GM18505 (cell line): ENCODE measurements around the gene ARPC4.

Experiments
- ATAC-seq: cut with Tn5 transposase; IDR thresholded peaks from one replicate; pipeline ENCODE4 v1.9.1; 2021; ENCODE audit not compliant: unreplicated experiment
- POLR2A ChIP-seq: IDR thresholded peaks from 4 replicates; pipeline ENCODE4 v1.6.1; 2011; ENCODE audit warnings: borderline replicate concordance; ENCODE audit not compliant: insufficient read depth, insufficient read length; ENCODE audit errors: extremely low read depth

Gene ARPC4

DNA sequence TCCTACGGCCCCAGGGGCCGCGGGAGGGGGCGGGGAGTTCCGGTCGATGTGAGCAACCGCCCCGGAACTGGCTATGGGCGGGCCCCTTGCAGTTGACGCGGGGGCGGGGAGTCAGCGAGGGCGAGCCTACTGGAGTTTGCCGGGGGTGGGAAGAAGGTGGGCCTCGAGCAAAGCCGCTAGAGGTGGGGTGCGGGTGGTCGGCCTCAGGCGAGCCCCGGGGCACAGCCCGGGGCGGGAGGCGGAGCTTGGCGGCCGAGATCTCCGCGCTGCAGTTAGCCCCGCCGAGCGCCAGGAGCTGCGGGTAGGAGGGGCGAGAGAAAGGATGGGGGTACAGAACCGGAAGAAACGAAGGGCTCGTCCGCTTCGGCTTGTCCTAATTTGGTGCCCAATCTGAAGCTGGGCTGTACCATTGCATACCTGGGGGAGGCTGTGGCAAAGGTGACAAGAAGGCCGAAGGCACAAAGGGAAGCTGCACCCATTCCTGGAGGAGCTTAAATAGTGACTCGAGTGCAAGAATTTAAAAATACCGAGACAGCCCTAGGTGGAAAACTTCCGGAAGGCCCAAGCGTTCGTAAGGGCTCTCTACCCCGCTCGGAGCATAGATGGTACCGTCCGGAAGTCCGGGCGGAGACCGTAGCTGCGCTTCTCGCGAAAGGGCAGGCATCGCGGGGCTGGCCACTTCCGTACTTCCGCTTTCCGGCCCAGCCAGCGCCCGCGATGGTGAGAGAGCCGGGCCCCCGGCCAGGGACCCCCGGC lies at the start of gene ARPC4, which contains the start of gene TADA3:
TSS of gene ARPC4 (plus strand) at position 678 of the 756 bp plus-strand sequence. CDS start at position 718, 40 bp downstream.
TSS of gene TADA3 (minus strand) at position 69 of the 756 bp plus-strand sequence. CDS start 1,007 bp downstream, outside the sequence.
- TF ChIP-seq POLR2A = peak; percentile 93
- peak; percentile 74 for ATAC-seq

DNA sequence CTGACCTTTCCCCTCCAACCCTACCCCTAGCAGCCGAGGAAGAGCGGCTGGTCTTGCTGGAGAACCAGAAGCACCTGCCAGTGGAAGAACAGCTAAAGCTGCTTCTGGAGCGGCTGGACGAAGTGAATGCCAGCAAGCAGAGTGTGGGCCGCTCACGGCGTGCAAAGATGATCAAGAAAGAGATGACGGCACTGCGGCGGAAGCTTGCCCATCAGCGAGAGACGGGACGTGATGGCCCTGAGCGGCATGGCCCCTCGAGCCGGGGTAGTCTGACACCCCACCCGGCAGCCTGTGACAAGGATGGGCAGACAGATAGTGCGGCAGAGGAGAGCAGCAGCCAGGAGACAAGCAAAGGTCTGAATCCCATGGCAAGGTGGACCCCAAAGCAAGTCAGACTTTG lies 49.3 kb upstream of the ARPC4 start:
- no peak for ATAC-seq
- no peak for TF ChIP-seq POLR2A

DNA sequence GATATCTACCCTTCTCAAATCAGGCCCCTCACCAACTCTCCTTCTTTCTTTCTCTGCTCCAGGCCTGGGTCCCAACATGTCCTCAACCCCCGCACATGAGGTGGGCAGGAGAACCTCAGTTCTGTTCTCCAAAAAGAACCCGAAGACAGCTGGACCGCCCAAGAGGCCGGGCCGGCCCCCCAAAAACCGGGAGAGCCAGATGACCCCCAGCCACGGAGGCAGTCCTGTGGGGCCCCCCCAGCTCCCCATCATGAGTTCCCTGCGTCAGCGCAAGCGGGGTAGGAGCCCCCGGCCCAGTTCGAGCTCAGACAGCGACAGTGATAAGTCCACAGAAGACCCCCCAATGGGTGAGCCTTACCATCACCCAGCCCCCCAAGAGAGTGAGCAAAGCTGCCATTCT lies 48.7 kb upstream of the ARPC4 start:
- ATAC-seq = no peak

DNA sequence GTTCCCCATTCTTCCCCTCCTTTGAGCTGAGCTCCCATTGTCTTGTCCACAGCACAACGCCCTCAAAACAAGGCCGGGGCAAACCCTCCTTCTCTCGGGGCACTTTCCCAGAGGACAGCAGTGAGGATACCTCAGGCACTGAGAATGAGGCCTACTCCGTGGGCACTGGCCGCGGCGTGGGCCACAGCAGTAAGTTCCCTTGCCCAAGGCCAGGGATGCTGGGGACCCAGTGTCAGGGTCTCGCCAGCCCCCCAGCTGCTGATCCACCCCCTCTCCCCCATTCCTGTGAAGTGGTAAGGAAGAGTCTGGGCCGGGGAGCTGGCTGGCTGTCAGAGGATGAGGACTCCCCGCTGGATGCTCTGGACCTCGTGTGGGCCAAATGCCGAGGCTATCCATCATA lies 47.4 kb upstream of the ARPC4 start:
- no peak for ATAC-seq
- TF ChIP-seq POLR2A = no peak

More for the DNA sequence above, 48.7 kb upstream of the ARPC4 start:
- TF ChIP-seq POLR2A = no peak

DNA sequence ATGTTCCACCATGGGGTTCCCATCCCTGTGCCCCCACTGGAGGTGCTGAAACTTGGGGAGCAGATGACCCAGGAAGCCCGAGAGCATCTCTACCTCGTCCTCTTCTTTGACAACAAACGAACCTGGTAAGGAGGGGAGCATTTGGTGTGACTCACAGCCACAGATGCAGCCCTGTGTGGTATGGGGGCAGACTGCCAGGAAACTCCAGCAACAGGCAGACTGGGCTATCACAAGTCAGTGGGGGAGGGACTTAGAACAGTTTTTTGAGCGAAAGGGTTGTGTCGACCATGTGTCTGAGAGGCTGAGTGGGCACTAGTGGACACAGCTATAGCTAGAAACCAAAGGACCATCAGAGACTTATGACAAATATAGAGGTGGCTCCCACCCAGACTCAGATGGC lies 46.6 kb upstream of the ARPC4 start:
- no peak for ATAC-seq
- no peak for TF ChIP-seq POLR2A

DNA sequence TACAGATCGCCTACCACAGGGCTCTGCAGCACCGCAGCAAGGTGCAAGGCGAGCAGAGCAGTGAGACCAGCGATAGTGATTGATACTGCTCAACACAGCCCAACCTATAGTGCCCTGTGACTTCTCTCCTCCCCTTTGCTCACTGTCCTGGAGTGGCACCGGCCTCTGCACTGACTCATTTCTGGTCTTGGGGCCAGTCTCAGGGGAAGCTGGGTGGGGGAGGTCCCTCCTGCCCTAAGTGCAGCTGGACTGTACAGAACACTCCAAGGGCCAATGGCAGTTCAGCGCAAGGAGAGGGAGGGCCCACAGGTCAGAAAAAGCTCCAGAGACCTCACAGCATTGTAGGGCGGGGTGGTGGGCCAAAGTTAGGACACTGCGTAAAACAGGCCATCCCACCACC lies 45.6 kb upstream of the ARPC4 start:
- TF ChIP-seq POLR2A = no peak
- ATAC-seq = no peak

DNA sequence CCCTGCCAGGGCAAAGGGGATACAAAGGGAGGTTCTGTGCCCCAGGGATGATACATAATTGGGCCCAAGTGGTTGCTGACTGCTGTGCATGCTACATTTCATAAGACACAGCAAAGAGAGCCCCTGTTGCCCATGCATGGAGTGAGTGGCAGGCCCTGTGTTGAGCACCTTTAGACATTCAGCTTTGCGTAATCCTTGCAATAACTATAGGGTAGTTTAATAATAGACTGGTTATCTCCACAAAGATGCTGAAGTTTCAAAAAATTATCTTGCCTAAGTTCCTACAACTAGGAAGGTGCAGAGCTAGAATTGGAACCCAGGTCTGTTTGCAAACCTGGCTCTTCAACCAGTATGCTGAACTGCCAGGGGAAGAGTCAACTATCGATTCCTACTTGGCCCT lies 44.9 kb upstream of the ARPC4 start:
- ATAC-seq = no peak
- no peak for TF ChIP-seq POLR2A

DNA sequence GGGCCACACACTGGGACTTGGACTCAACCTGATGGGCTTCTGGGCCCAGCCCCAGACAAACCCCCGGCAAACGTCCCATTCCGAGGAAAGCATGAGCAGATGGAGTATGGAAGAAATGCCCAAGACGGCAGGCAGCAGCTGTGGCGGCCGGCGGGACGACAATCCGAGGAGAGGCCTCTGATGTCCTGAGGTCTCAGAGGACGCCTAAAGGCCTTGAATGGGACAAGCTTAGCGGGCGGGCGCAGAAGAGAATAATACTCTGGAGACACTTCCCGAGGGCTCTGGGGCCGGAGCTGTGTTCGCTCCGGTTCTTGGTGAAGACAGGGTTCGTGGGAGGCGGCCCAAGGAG lies 43.6 kb upstream of the ARPC4 start:
- no peak for ATAC-seq
- no peak for TF ChIP-seq POLR2A

DNA sequence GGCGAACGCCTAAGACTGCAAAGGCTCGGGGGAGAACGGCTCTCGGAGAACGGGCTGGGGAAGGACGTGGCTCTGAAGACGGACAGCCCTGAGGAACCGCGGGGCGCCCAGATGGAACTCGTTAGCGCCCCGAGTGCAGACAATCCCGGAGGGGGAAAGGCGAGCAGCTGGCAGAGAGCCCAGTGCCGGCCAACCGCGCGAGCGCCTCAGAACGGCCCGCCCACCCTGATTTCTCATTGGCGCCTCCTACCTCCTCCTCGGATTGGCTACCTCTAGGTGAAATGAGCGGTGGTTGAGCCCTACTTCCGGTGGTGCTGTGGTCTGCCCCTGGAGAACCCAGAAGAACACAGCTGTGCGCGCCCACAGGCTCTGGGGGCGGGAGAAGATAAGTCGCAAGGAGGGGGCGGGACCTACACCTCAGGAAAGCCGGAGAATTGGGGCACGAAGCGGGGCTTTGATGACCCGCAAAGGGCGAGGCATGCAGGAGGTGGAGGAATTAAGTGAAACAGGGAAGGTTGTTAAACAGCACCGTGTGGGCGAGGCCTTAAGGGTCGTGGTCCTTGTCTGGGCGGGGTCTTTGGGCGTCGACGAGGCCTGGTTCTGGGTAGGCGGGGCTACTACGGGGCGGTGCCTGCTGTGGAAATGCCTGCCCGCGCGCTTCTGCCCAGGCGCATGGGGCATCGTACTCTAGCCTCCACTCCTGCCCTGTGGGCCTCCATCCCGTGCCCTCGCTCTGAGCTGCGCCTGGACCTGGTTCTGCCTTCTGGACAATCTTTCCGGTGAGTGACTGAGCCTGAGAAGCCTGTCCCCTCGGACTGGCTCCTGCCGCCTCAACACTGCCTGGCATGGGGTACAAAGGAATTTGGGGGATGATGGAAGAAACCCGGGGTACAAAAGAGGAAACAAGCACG lies 43.0 kb upstream of the ARPC4 start, which contains the start of gene OGG1:
TSS of gene OGG1 (plus strand) at position 308 of the 911 bp plus-strand sequence. CDS start at position 643, 335 bp downstream.
- ATAC-seq = peak; percentile 86
- TF ChIP-seq POLR2A = peak; percentile 62

DNA sequence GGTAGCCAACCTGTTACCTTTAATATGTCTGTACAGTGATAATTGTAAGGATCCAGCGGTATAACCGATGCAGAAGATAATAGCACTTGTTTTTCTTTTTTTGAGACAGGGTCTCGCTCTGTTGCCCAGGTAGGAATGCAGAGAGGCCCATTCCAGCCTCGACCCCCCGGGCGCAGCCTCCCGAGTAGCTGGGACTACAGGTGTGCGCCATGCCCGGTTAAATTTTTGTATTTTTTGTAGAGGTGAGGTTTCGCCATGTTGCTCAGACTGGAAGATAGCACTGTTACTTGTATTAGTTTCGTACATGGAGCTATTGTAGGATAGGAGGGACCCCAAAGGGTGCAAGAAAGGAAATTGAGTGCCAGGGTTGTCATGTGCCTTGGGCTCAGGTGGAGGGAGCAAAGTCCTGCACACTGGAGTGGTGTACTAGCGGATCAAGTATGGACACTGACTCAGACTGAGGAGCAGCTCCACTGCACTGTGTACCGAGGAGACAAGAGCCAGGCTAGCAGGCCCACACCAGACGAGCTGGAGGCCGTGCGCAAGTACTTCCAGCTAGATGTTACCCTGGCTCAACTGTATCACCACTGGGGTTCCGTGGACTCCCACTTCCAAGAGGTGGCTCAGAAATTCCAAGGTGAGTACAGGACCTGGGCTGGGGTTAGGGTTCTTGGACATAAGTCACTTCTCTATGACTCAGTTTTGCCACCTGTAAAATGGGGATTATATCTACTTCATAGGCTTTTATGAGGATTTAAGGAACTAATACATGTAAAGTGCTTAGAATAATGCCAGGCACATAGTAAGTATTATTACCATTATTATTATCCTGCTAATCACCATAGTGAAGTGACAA lies 42.1 kb upstream of the ARPC4 start:
- ATAC-seq = no peak
- TF ChIP-seq POLR2A = no peak

DNA sequence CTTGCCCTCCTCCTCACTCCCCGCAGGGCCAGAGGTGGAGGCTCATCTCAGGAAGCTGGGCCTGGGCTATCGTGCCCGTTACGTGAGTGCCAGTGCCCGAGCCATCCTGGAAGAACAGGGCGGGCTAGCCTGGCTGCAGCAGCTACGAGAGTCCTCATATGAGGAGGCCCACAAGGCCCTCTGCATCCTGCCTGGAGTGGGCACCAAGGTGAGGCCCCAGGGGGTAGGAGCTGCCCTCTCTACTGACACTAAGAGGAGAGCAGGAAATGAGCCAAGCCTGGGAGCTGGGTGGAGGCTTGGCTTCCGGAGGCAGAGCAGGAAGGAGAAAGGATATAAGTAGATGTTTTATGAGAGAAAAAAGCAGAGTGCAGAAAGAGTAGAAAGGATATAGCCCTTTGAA lies 38.2 kb upstream of the ARPC4 start:
- no peak for TF ChIP-seq POLR2A
- ATAC-seq = no peak

DNA sequence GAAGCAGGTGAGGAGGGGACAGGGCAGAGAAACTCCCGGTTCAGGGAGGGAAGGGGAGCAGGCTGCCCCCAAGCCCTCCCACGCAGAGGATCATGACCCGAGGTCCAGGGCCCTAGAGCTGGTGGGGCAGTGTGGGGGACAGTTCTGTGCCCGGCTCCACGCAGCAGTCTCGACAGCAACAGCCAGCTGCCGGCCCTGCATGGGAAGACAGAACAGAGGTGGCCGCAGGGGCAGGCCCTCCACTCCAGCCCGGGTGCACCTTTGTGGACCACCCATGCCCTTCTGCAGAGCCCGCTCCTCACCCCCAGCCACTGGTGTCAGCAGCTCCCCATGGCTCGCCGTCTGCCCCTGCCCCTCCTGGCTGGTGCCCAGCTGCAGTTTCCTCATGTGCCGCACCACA lies 35.5 kb upstream of the ARPC4 start:
- TF ChIP-seq POLR2A = no peak
- no peak for ATAC-seq
